ENCODE results near the gene GPC1. TPM values are rescaled to one million over a fixed set of nuclear protein-coding genes. Genes with fewer than 3 reads are reported as not detected.

GPC1 gene
- total RNA-seq, 1 donor: 54.3 TPM

GRCh38 chr2:240500561-240501423 is 65.3 kb downstream of the GPC1 start:
- Histone ChIP-seq H3K4me2 (ENCODE audit: insufficient read depth, low read length) (no peak overlapping the region), H3K4me1 (ENCODE audit: insufficient read depth, low read length) (no peaks in the 10 kb centered on the region), H2AFZ (ENCODE audit: low read length) (no peak overlapping the region), H4K20me1 (ENCODE audit: insufficient read depth, low read length) (no peaks in the 10 kb centered on the region), H3K9me3 (ENCODE audit: low read depth, low read length) (no peaks in the 10 kb centered on the region), H3K4me3 (ENCODE audit: insufficient read depth, low read length) (no peak overlapping the region), H3K79me2 (ENCODE audit: insufficient read depth, low read length) (no peaks in the 10 kb centered on the region), H3K27ac (ENCODE audit: low read depth, low read length) (no peak overlapping the region), H3K27me3 (ENCODE audit: insufficient read depth, low read length) (no peaks in the 10 kb centered on the region), H3K36me3 (ENCODE audit: insufficient read depth, low read length) (peaks cover 3% of the 10 kb centered on the region)
- peak; percentile 41 for DNase-seq (ENCODE audit: insufficient read length, low spot score, missing footprints)
- no peak for TF ChIP-seq CTCF (IDR thresholded peaks at IDR 0.05; ENCODE audit: extremely low read depth, low read depth, low read length)

- peak; percentile 90 for DNase-seq (ENCODE audit: insufficient read length, low spot score, missing footprints)
- Histone ChIP-seq H4K20me1 (ENCODE audit: insufficient read depth, low read length) (no peaks in the 10 kb centered on the region), H3K9me3 (ENCODE audit: low read depth, low read length) (no peaks in the 10 kb centered on the region), H3K4me2 (ENCODE audit: insufficient read depth, low read length) (no peak overlapping the region), H2AFZ (ENCODE audit: low read length) (no peak overlapping the region), H3K4me1 (ENCODE audit: insufficient read depth, low read length) (no peaks in the 10 kb centered on the region), H3K36me3 (ENCODE audit: insufficient read depth, low read length) (peaks cover 3% of the 10 kb centered on the region), H3K79me2 (ENCODE audit: insufficient read depth, low read length) (no peaks in the 10 kb centered on the region), H3K4me3 (ENCODE audit: insufficient read depth, low read length) (no peak overlapping the region), H3K27me3 (ENCODE audit: insufficient read depth, low read length) (no peaks in the 10 kb centered on the region), H3K27ac (ENCODE audit: low read depth, low read length) (no peak overlapping the region)
- no peak for TF ChIP-seq CTCF (IDR thresholded peaks at IDR 0.05; ENCODE audit: extremely low read depth, low read depth, low read length)
Measured at GRCh38 chr2:240501531-240501991, 66.1 kb downstream of the GPC1 start.

- Histone ChIP-seq H3K27me3 (ENCODE audit: insufficient read depth, low read length) (no peaks in the 10 kb centered on the region), H3K27ac (ENCODE audit: low read depth, low read length) (no peak overlapping the region), H3K4me1 (ENCODE audit: insufficient read depth, low read length) (no peaks in the 10 kb centered on the region), H3K4me3 (ENCODE audit: insufficient read depth, low read length) (no peak overlapping the region), H3K9me3 (ENCODE audit: low read depth, low read length) (no peaks in the 10 kb centered on the region), H4K20me1 (ENCODE audit: insufficient read depth, low read length) (no peaks in the 10 kb centered on the region), H3K36me3 (ENCODE audit: insufficient read depth, low read length) (no peaks in the 10 kb centered on the region), H2AFZ (ENCODE audit: low read length) (no peak overlapping the region), H3K4me2 (ENCODE audit: insufficient read depth, low read length) (no peak overlapping the region), H3K79me2 (ENCODE audit: insufficient read depth, low read length) (no peaks in the 10 kb centered on the region)
- peak; percentile 29 for DNase-seq (ENCODE audit: insufficient read length, low spot score, missing footprints)
- TF ChIP-seq CTCF (IDR thresholded peaks at IDR 0.05; ENCODE audit: extremely low read depth, low read depth, low read length): no peak
Measured at GRCh38 chr2:240502059-240502429, 66.6 kb downstream of the GPC1 start.

GRCh38 chr2:240502430-240503121 is 67.1 kb downstream of the GPC1 start:
- Histone ChIP-seq H3K9me3 (ENCODE audit: low read depth, low read length) (no peaks in the 10 kb centered on the region), H3K4me1 (ENCODE audit: insufficient read depth, low read length) (no peaks in the 10 kb centered on the region), H3K27ac (ENCODE audit: low read depth, low read length) (no peak overlapping the region), H3K36me3 (ENCODE audit: insufficient read depth, low read length) (no peaks in the 10 kb centered on the region), H3K4me3 (ENCODE audit: insufficient read depth, low read length) (no peak overlapping the region), H4K20me1 (ENCODE audit: insufficient read depth, low read length) (no peaks in the 10 kb centered on the region), H3K4me2 (ENCODE audit: insufficient read depth, low read length) (no peak overlapping the region), H2AFZ (ENCODE audit: low read length) (no peak overlapping the region), H3K27me3 (ENCODE audit: insufficient read depth, low read length) (no peaks in the 10 kb centered on the region), H3K79me2 (ENCODE audit: insufficient read depth, low read length) (no peaks in the 10 kb centered on the region)
- TF ChIP-seq CTCF (IDR thresholded peaks at IDR 0.05; ENCODE audit: extremely low read depth, low read depth, low read length): no peak
- peak; percentile 60 for DNase-seq (ENCODE audit: insufficient read length, low spot score, missing footprints)
